Trophoblast cell (in vitro differentiated cells and primary cell): ENCODE data around the gene NPM3.

Source experiments
- DNase-seq, 2 donors: peaks; one replicate each; pipeline ENCODE4 v3.0.0-alpha.2; 2016
- H2AFZ ChIP-seq: 2 replicates; pipeline ENCODE4 v1.6.1; 2013; ENCODE audit warnings: low read length, moderate library complexity, mild to moderate bottlenecking; ENCODE audit not compliant: insufficient read depth, poor library complexity
- H2AK5ac ChIP-seq: 2 replicates; pipeline ENCODE4 v1.6.1; 2013; ENCODE audit warnings: mild to moderate bottlenecking, low read length
- H2BK120ac ChIP-seq: 2 replicates; pipeline ENCODE4 v1.6.1; 2013; ENCODE audit warnings: low read length, mild to moderate bottlenecking, moderate library complexity; ENCODE audit not compliant: insufficient read depth, poor library complexity
- H2BK12ac ChIP-seq: 2 replicates; pipeline ENCODE4 v1.6.1; 2013; ENCODE audit warnings: mild to moderate bottlenecking, low read length, moderate library complexity
- H2BK5ac ChIP-seq: 2 replicates; pipeline ENCODE4 v1.6.1; 2013; ENCODE audit warnings: low read length, low read depth, moderate library complexity, mild to moderate bottlenecking; ENCODE audit not compliant: poor library complexity
- H3K14ac ChIP-seq: 2 replicates; pipeline ENCODE4 v1.6.1; 2013; ENCODE audit warnings: mild to moderate bottlenecking, low read length
- H3K18ac ChIP-seq: 2 replicates; pipeline ENCODE4 v1.6.1; 2013; ENCODE audit warnings: mild to moderate bottlenecking, low read length
- H3K23ac ChIP-seq: 2 replicates; pipeline ENCODE4 v1.6.1; 2013; ENCODE audit warnings: low read length
- H3K27ac ChIP-seq: 2 replicates; pipeline ENCODE4 v1.5.1; 2013; ENCODE audit warnings: low read depth, mild to moderate bottlenecking, inconsistent platforms, low read length, moderate library complexity
- H3K27me3 ChIP-seq: 2 replicates; pipeline ENCODE4 v1.6.1; 2013; ENCODE audit warnings: inconsistent platforms, mild to moderate bottlenecking, low read length, moderate library complexity; ENCODE audit not compliant: insufficient read depth
- H3K36me3 ChIP-seq, 2 experiments: 1 replicate in 1 of 2; 2 replicates in 1 of 2; pipeline ENCODE4 v1.6.1; 2013; ENCODE audit warnings: low read length in 2 of 2, mild to moderate bottlenecking in 2 of 2, moderate library complexity in 1 of 2; ENCODE audit not compliant: insufficient read depth in 2 of 2, control insufficient read depth in 1 of 2
- H3K4ac ChIP-seq: 2 replicates; pipeline ENCODE4 v1.6.1; 2013; ENCODE audit warnings: low read depth, mild to moderate bottlenecking, low read length, moderate library complexity
- H3K4me1 ChIP-seq, 2 experiments: 1 replicate in 1 of 2; 2 replicates in 1 of 2; pipeline ENCODE4 v1.6.1; 2013; ENCODE audit warnings: low read length in 2 of 2, mild to moderate bottlenecking in 2 of 2, moderate library complexity in 1 of 2; ENCODE audit not compliant: insufficient read depth in 2 of 2, control insufficient read depth in 1 of 2
- H3K4me2 ChIP-seq: 2 replicates; pipeline ENCODE4 v1.6.1; 2013; ENCODE audit warnings: inconsistent platforms, mild to moderate bottlenecking, low read length, moderate library complexity
- H3K4me3 ChIP-seq: 2 replicates; pipeline ENCODE4 v1.5.1; 2013; ENCODE audit warnings: mild to moderate bottlenecking, low read depth, low read length, inconsistent platforms
- H3K79me1 ChIP-seq: one replicate; pipeline ENCODE4 v1.6.1; 2013; ENCODE audit warnings: low read length
- H3K79me2 ChIP-seq: 2 replicates; pipeline ENCODE4 v1.6.1; 2013; ENCODE audit warnings: low read length, mild to moderate bottlenecking; ENCODE audit not compliant: control insufficient read depth, insufficient read depth, poor library complexity
- H3K9ac ChIP-seq: 2 replicates; pipeline ENCODE4 v1.6.1; 2013; ENCODE audit warnings: mild to moderate bottlenecking, low read length
- H3K9me3 ChIP-seq: 2 replicates; pipeline ENCODE4 v1.6.1; 2013; ENCODE audit warnings: low read depth, mild to moderate bottlenecking, control low read depth, inconsistent platforms, low read length; ENCODE audit not compliant: insufficient read depth
- H4K12ac ChIP-seq: 2 replicates; pipeline ENCODE4 v1.6.1; 2013; ENCODE audit warnings: low read depth, mild to moderate bottlenecking, low read length, moderate library complexity
- H4K8ac ChIP-seq: 2 replicates; pipeline ENCODE4 v1.6.1; 2013; ENCODE audit warnings: low read depth, mild to moderate bottlenecking, low read length, moderate library complexity
- H4K91ac ChIP-seq: one replicate; pipeline ENCODE4 v1.6.1; 2013; ENCODE audit warnings: low read depth, mild to moderate bottlenecking, low read length, moderate library complexity
- WGBS: extraction: QIAGEN DNeasy Blood & Tissue Kit; methylation state at CpG from one replicate; pipeline ENCODE4 v1.1.7; 2013; ENCODE audit warnings: missing lambda C conversion rate; ENCODE audit not compliant: insufficient read length, insufficient coverage; ENCODE audit errors: extremely low coverage; 5-methylcytosine and 5-hydroxymethylcytosine counted together

NPM3 gene

GRCh38 chr10:101770331-101771215, 12.7 kb downstream of the NPM3 start:
- H3K23ac ChIP-seq = no peak overlapping the region
- H2AK5ac ChIP-seq = no peak overlapping the region
- no peaks in the 10 kb centered on the region for H3K79me1 ChIP-seq
- H3K18ac ChIP-seq = no peak overlapping the region
- no peak overlapping the region for H4K12ac ChIP-seq
- peaks cover 34% of the 10 kb centered on the region for H3K27me3 ChIP-seq
- H3K36me3 ChIP-seq = no peaks in the 10 kb centered on the region
- H3K4me2 ChIP-seq = no peak overlapping the region
- DNase-seq = no peak
- H3K9ac ChIP-seq = no peak overlapping the region
- no peak overlapping the region for H3K14ac ChIP-seq
- H3K27ac ChIP-seq = no peak overlapping the region
- no peak overlapping the region for H3K4me3 ChIP-seq
- no peaks in the 10 kb centered on the region for H3K4me1 ChIP-seq
- H2BK12ac ChIP-seq = no peak overlapping the region
- WGBS = no CpG with 5 or more reads among the region's 41 CpGs
- no peak overlapping the region for H2BK120ac ChIP-seq
- no peak overlapping the region for H4K8ac ChIP-seq
- H3K9me3 ChIP-seq = peaks cover 7% of the 10 kb centered on the region
- no peaks in the 10 kb centered on the region for H3K79me2 ChIP-seq
- H2BK5ac ChIP-seq = no peak overlapping the region
- no peak overlapping the region for H4K91ac ChIP-seq
- H3K4ac ChIP-seq = no peak overlapping the region
- H2AFZ ChIP-seq = no peak overlapping the region

GRCh38 chr10:101769541-101770180, 13.6 kb downstream of the NPM3 start:
- Histone ChIP-seq H2BK120ac (no peak overlapping the region), H3K79me1 (no peaks in the 10 kb centered on the region), H3K18ac (no peak overlapping the region), H3K36me3 (no peaks in the 10 kb centered on the region), H2BK5ac (no peak overlapping the region), H3K4me3 (no peak overlapping the region), H4K8ac (no peak overlapping the region), H3K27me3 (peaks cover 25% of the 10 kb centered on the region), H3K27ac (no peak overlapping the region), H4K91ac (no peak overlapping the region), H3K9me3 (peaks cover 5% of the 10 kb centered on the region), H3K4ac (no peak overlapping the region), H4K12ac (no peak overlapping the region), H3K4me2 (no peak overlapping the region), H3K14ac (no peak overlapping the region), H3K9ac (no peak overlapping the region), H2BK12ac (no peak overlapping the region), H2AK5ac (no peak overlapping the region), H3K4me1 (no peaks in the 10 kb centered on the region), H3K79me2 (no peaks in the 10 kb centered on the region), H2AFZ (no peak overlapping the region), H3K23ac (no peak overlapping the region)
- WGBS = no CpG with 5 or more reads among the region's 5 CpGs
- no peak for DNase-seq

- no peak overlapping the region for H2BK5ac ChIP-seq
- no peak overlapping the region for H3K9ac ChIP-seq
- H3K4me3 ChIP-seq = no peak overlapping the region
- WGBS = no CpG with 5 or more reads among the region's 8 CpGs
- H2BK120ac ChIP-seq = no peak overlapping the region
- H3K14ac ChIP-seq = no peak overlapping the region
- no peaks in the 10 kb centered on the region for H3K79me1 ChIP-seq
- peaks cover 17% of the 10 kb centered on the region for H3K27me3 ChIP-seq
- no peak for DNase-seq
- H4K12ac ChIP-seq = no peak overlapping the region
- no peak overlapping the region for H3K18ac ChIP-seq
- H3K23ac ChIP-seq = no peak overlapping the region
- no peak overlapping the region for H4K8ac ChIP-seq
- no peak overlapping the region for H3K27ac ChIP-seq
- no peak overlapping the region for H2AFZ ChIP-seq
- H3K9me3 ChIP-seq = peaks cover 2% of the 10 kb centered on the region
- H3K79me2 ChIP-seq = no peaks in the 10 kb centered on the region
- no peak overlapping the region for H4K91ac ChIP-seq
- H3K4me1 ChIP-seq = no peaks in the 10 kb centered on the region
- H2AK5ac ChIP-seq = no peak overlapping the region
- no peak overlapping the region for H3K4ac ChIP-seq
- no peaks in the 10 kb centered on the region for H3K36me3 ChIP-seq
- H3K4me2 ChIP-seq = no peak overlapping the region
- H2BK12ac ChIP-seq = no peak overlapping the region
These were observed 14.5 kb downstream of the NPM3 start for GRCh38 chr10:101768791-101769170.

- H3K4me1 ChIP-seq = no peaks in the 10 kb centered on the region
- H3K4ac ChIP-seq = no peak overlapping the region
- H3K9me3 ChIP-seq = peaks cover 2% of the 10 kb centered on the region
- no peak overlapping the region for H3K4me2 ChIP-seq
- H2AFZ ChIP-seq = no peak overlapping the region
- no peak overlapping the region for H3K9ac ChIP-seq
- no peak overlapping the region for H2BK12ac ChIP-seq
- H2BK120ac ChIP-seq = no peak overlapping the region
- H3K18ac ChIP-seq = no peak overlapping the region
- H2AK5ac ChIP-seq = no peak overlapping the region
- H3K27ac ChIP-seq = no peak overlapping the region
- no CpG with 5 or more reads among the region's 14 CpGs for WGBS
- no peak overlapping the region for H4K91ac ChIP-seq
- no peaks in the 10 kb centered on the region for H3K79me1 ChIP-seq
- H2BK5ac ChIP-seq = no peak overlapping the region
- no peak for DNase-seq
- H3K79me2 ChIP-seq = no peaks in the 10 kb centered on the region
- no peak overlapping the region for H4K8ac ChIP-seq
- H3K27me3 ChIP-seq = peaks cover 13% of the 10 kb centered on the region
- H3K14ac ChIP-seq = no peak overlapping the region
- H3K4me3 ChIP-seq = no peak overlapping the region
- H3K23ac ChIP-seq = no peak overlapping the region
- H4K12ac ChIP-seq = no peak overlapping the region
- no peaks in the 10 kb centered on the region for H3K36me3 ChIP-seq
These were observed 15.1 kb downstream of the NPM3 start for GRCh38 chr10:101767966-101768790.
